Activated T-helper 2 cell treated with anti-CD3 and anti-CD28 coated beads, Interferon-gamma antibody, Interleukin-2, Interleukin-4, amounts not matched to agents 10 μg/mL and 5 μg/mL and 100 μg/mL, durations not matched to agents 14 hours and 24 hours and 36 hours (primary cell): ENCODE measurements around the gene MLN. TPM values are rescaled to one million over a fixed set of nuclear protein-coding genes. Genes with fewer than 3 reads are reported as not detected.

Experiments used
- DNase-seq: peaks from one replicate; pipeline ENCODE4 v3.0.0; 2021; ENCODE audit warnings: low spot score
- H3K27ac Mint-ChIP-seq: one replicate; pipeline ENCODE4 v1.8.0; 2021; ENCODE audit warnings: mixed read lengths
- H3K27me3 Mint-ChIP-seq: one replicate; pipeline ENCODE4 v1.8.0; 2021; ENCODE audit warnings: low read depth, mixed read lengths
- H3K36me3 Mint-ChIP-seq: one replicate; pipeline ENCODE4 v1.8.0; 2021; ENCODE audit warnings: low read depth, mixed read lengths
- H3K4me1 Mint-ChIP-seq: one replicate; pipeline ENCODE4 v1.8.0; 2021; ENCODE audit warnings: low read depth, mixed read lengths
- H3K4me3 Mint-ChIP-seq: one replicate; pipeline ENCODE4 v1.8.0; 2021; ENCODE audit warnings: low read depth, mild to moderate bottlenecking, moderate library complexity, mixed read lengths
- H3K9me3 Mint-ChIP-seq: one replicate; pipeline ENCODE4 v1.8.0; 2021; ENCODE audit warnings: mixed read lengths
- intact Hi-C: fragments of 100-400 bp; cut with micrococcal nuclease; formaldehyde crosslinking; loops from one replicate; pipeline ENCODE4 v1.15.1; 2023
- total RNA-seq: library from RNA; stranded (reverse); gene quantifications from 2 replicates; pipeline ENCODE4 v1.2.3, GENCODE V29; 2022

MLN gene
- not detected in 2 replicates for total RNA-seq

GRCh38 chr6:33803571-33804053 is at the start of gene MLN:
Gene MLN, minus strand, starts transcription at chr6:33804003. Its CDS starts 2,840 bp downstream, at chr6:33801163.
- no peak for DNase-seq
- H3K4me3 Mint-ChIP-seq, result no peak within 1 kb of the TSS
- H3K27ac Mint-ChIP-seq, result no peak within 1 kb of the TSS
- no peaks in the 10 kb centered on the region for H3K9me3 Mint-ChIP-seq
- no peaks in the 10 kb centered on the region for H3K36me3 Mint-ChIP-seq
- intact Hi-C loops, result no loop called here
- peaks cover 8% of the 10 kb centered on the region for H3K4me1 Mint-ChIP-seq
- H3K27me3 Mint-ChIP-seq, result peaks cover 14% of the 10 kb centered on the region

- no peaks in the 10 kb centered on the region for H3K9me3 Mint-ChIP-seq
- no peaks in the 10 kb centered on the region for H3K36me3 Mint-ChIP-seq
- H3K27me3 Mint-ChIP-seq, result peaks cover 35% of the 10 kb centered on the region
- H3K4me3 Mint-ChIP-seq, result no peak overlapping the region
- no peak overlapping the region for H3K27ac Mint-ChIP-seq
- intact Hi-C loops, result loop anchor here (5.0 kb wide), 1 partner anchor 174 kb away; no protein-coding TSS in a partner anchor
- peaks cover 18% of the 10 kb centered on the region for H3K4me1 Mint-ChIP-seq
- no peak for DNase-seq
Observed at GRCh38 chr6:33853026-33853425, 49.2 kb upstream of the MLN start.

- Mint-ChIP-seq H3K27ac (no peak overlapping the region), H3K27me3 (peaks cover 35% of the 10 kb centered on the region), H3K36me3 (no peaks in the 10 kb centered on the region), H3K4me3 (no peak overlapping the region), H3K9me3 (no peaks in the 10 kb centered on the region), H3K4me1 (peaks cover 9% of the 10 kb centered on the region)
- DNase-seq, result no peak
- intact Hi-C loops, result loop anchor here (5.0 kb wide), 1 partner anchor 175 kb away; no protein-coding TSS in a partner anchor
Observed at GRCh38 chr6:33851959-33852358, 48.2 kb upstream of the MLN start.

DNA sequence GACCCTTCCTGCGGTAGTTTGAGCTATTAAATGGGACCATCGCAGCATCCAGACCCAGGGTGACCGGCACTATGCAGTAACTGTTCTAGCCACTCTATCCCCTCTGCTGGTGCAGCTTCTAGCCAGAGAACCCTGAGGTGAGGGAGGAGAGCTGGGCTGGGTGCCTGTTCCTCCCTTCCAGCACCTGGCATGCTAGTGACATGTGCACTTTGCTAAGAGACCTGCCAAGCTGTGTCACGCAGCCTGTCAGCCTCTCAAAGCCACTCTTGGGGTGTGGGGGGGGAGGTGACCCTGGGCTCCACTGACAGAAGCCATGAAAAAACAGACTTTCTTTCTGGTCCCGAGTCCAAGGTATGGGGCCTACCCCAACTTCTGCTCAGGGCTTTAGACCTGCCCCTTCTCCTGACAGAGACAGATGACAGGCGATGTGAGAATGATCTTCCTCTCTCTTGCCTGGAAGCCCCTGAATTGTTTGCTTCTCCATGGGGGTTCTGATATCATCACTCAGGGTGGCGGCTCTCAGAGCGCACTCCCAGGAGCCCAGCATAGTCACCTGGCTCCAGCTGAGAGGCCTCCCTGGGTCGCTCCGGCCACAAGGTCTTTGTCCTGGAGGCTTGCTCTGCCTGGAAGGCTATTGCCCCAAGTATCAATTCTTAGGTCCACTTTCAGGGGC is 47.2 kb upstream of the MLN start:
- DNase-seq, result no peak
- no peak overlapping the region for H3K27ac Mint-ChIP-seq
- H3K36me3 Mint-ChIP-seq, result no peaks in the 10 kb centered on the region
- H3K4me1 Mint-ChIP-seq, result peaks cover 2% of the 10 kb centered on the region
- peaks cover 38% of the 10 kb centered on the region for H3K27me3 Mint-ChIP-seq
- no peak overlapping the region for H3K4me3 Mint-ChIP-seq
- intact Hi-C loops, result loop anchor here (5.0 kb wide), 1 partner anchor 176 kb away; no protein-coding TSS in a partner anchor
- H3K9me3 Mint-ChIP-seq, result no peaks in the 10 kb centered on the region

DNA sequence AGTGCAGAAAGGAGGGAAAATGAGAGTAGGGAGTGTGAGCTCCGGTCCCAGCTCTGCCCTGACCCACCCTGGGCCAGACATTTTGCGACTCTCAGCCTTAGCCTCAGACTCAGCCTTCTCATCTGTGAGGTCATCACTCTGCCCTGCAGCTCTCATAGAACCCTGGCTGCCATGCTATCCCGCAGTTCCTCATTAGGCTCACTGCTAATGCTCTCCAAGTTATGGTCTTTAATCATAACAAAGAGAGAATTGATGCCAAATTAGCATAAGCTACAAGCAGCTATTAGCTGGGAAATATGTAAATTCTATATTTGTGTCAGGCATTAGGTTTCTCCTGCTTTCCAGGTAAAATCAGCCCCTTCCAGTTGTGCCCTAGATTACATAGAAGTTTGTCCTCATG is 46.5 kb upstream of the MLN start:
- intact Hi-C loops, result loop anchor here (5.0 kb wide), 1 partner anchor 177 kb away; no protein-coding TSS in a partner anchor

DNA sequence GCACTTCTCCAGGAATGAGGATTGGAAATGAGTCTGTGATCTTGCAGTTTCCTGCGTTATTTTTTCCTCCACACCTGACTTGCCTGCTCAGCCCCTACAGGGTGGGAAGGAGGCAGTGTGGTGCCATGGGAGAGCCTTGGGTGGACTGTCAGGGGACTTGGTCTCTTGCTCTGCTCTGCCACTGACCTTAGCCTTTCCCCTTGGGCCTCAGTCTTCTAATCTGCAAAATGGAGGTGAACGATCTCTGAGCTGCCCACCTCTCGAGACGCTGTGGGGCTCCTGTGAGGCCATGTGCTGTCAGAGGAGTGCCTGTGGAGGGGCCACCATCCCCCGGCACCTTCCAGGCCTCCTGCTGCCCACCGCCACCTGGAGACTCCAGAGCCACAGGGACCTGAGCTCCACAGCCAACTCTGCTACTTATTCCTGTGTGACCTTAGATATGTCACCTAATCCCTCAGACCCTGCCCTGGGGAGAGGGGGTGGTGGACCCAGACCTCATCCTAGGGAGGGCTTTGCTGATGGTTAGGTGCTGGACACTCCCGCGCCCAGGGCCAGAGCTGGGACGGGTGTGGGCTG is 45.8 kb upstream of the MLN start:
- Mint-ChIP-seq H3K27me3 (peaks cover 33% of the 10 kb centered on the region), H3K27ac (no peak overlapping the region), H3K36me3 (no peaks in the 10 kb centered on the region), H3K9me3 (no peaks in the 10 kb centered on the region), H3K4me1 (peaks cover 2% of the 10 kb centered on the region), H3K4me3 (no peak overlapping the region)
- intact Hi-C loops, result loop anchor here (5.0 kb wide), 1 partner anchor 178 kb away; no protein-coding TSS in a partner anchor
- DNase-seq, result no peak

More for the DNA sequence above, 46.5 kb upstream of the MLN start:
- Mint-ChIP-seq H3K36me3 (no peaks in the 10 kb centered on the region), H3K27me3 (peaks cover 38% of the 10 kb centered on the region), H3K4me3 (no peak overlapping the region), H3K4me1 (peaks cover 2% of the 10 kb centered on the region), H3K27ac (no peak overlapping the region), H3K9me3 (no peaks in the 10 kb centered on the region)
- no peak for DNase-seq

DNA sequence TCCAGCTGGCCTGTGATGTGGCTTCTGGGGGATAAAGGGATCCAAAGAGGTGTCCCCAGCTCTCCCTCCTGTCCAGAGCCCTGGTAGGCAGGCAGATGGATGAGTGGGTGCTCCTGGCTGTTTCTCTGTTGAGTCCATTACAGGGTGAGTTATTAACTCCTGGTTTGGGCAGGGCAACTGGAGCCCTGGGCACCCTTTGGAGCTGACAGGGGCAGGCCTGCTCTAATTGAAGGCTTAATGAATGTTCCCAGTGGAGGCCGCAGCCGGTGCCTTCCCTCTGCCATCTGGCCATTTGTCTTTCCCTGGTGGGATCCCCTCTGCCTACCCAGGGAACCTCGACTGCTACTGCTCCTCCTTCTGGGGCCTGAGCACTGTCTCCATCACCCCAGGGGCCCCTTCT is 44.7 kb upstream of the MLN start:
- no peaks in the 10 kb centered on the region for H3K9me3 Mint-ChIP-seq
- DNase-seq, result no peak
- H3K36me3 Mint-ChIP-seq, result no peaks in the 10 kb centered on the region
- peaks cover 2% of the 10 kb centered on the region for H3K4me1 Mint-ChIP-seq
- H3K27ac Mint-ChIP-seq, result no peak overlapping the region
- H3K4me3 Mint-ChIP-seq, result no peak overlapping the region
- H3K27me3 Mint-ChIP-seq, result peaks cover 25% of the 10 kb centered on the region
- intact Hi-C loops, result no loop called here

GRCh38 chr6:33847867-33848266 is 44.1 kb upstream of the MLN start:
- intact Hi-C loops, result no loop called here
- Mint-ChIP-seq H3K9me3 (no peaks in the 10 kb centered on the region), H3K27me3 (peaks cover 23% of the 10 kb centered on the region), H3K27ac (no peak overlapping the region), H3K4me1 (peaks cover 2% of the 10 kb centered on the region), H3K36me3 (no peaks in the 10 kb centered on the region), H3K4me3 (no peak overlapping the region)
- no peak for DNase-seq

DNA sequence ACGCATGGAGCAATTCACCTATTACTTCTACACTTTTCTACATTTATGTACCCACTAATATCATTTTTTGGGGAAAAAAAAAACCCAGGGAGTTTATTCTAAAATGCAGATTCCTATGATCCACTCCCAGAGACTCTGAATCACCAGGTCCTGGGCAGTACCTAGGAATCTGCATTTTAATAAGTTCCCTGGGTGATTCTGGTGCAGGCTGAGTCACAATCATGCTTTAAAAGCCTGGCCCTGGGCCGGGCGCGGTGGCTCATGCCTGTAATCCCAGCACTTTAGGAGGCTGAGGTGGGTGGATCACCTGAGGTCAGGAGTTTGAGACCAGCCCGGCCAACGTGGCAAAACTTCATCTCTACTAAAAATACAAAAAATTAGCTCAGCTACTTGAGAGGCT is 43.3 kb upstream of the MLN start:
- peaks cover 2% of the 10 kb centered on the region for H3K4me1 Mint-ChIP-seq
- no peaks in the 10 kb centered on the region for H3K36me3 Mint-ChIP-seq
- no peak overlapping the region for H3K4me3 Mint-ChIP-seq
- no peak for DNase-seq
- H3K9me3 Mint-ChIP-seq, result no peaks in the 10 kb centered on the region
- H3K27ac Mint-ChIP-seq, result no peak overlapping the region
- H3K27me3 Mint-ChIP-seq, result peaks cover 23% of the 10 kb centered on the region
- intact Hi-C loops, result no loop called here

DNA sequence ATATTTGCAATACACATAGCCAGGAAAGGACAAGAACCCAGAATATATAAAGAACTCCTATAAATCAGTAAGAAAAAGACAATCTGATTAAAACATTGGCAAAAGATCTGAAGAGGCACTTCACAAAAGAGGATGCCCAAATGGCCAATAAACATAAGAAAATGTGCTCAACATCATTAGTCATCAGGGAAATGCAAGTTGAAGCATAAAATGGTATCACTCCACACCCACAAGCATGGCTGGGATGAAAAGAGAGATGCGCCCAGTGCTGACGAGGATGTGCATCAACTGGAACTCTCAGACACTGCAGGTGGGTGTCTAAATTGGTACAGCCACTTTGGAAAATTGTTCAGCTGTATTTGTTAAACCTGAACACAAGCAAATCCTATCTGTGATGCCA is 42.4 kb upstream of the MLN start:
- Mint-ChIP-seq H3K27me3 (peaks cover 22% of the 10 kb centered on the region), H3K27ac (no peak overlapping the region), H3K9me3 (no peaks in the 10 kb centered on the region), H3K4me1 (peaks cover 2% of the 10 kb centered on the region), H3K36me3 (no peaks in the 10 kb centered on the region), H3K4me3 (no peak overlapping the region)
- no peak for DNase-seq
- intact Hi-C loops, result no loop called here

DNA sequence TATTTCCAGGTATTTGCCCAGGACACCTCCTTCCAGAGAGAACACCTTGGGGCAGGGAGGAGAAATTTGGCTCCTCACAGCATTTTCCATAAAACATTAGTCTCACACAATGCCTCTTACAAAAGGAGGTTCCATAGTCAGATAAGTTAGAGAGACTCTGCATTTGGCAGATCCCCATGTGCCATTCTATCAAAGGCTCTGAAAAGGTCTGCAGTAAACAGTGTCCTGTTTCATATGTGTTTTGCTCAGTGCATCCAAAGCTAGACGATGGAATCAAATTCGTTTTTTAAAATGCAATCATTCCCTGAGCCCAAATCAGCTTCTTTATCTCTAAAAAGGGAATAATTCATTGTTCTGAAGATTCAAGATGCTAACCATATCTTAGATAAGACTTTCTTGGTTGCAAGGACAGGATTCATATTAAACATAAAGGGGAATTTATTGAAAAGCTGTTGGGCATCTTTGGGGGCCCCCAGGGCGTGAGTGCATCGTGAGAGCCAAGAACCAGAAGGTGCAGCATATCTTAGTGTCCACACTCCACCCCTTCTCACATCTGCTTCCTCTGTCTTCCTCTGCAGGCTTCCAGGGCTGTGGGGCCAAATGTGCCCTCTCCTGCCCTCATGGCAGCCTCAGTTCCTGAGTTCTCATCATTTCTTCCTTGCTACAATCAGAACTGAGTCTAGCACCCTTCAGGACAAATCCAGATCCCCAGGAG is 41.4 kb upstream of the MLN start:
- no peaks in the 10 kb centered on the region for H3K9me3 Mint-ChIP-seq
- no peaks in the 10 kb centered on the region for H3K36me3 Mint-ChIP-seq
- no peak for DNase-seq
- H3K4me3 Mint-ChIP-seq, result no peak overlapping the region
- H3K27ac Mint-ChIP-seq, result no peak overlapping the region
- peaks cover 15% of the 10 kb centered on the region for H3K27me3 Mint-ChIP-seq
- intact Hi-C loops, result no loop called here
- H3K4me1 Mint-ChIP-seq, result peaks cover 6% of the 10 kb centered on the region

GRCh38 chr6:33843131-33844121 is 39.6 kb upstream of the MLN start:
- Mint-ChIP-seq H3K4me1 (peaks cover 18% of the 10 kb centered on the region), H3K4me3 (no peak overlapping the region), H3K27me3 (peaks cover 8% of the 10 kb centered on the region), H3K9me3 (no peaks in the 10 kb centered on the region), H3K36me3 (no peaks in the 10 kb centered on the region), H3K27ac (no peak overlapping the region)
- no peak for DNase-seq
- intact Hi-C loops, result no loop called here
